Right cardiac atrium (tissue), 5 donors: ENCODE results near the gene GNL1. TPM values are rescaled to one million over a fixed set of nuclear protein-coding genes. Genes with fewer than 3 reads are reported as not detected.
"Not testable (repeated sequence)": the region's sequence is repeated elsewhere in the genome, so short reads cannot be mapped to it uniquely, and the experiment has no call there.

Source experiments
- ATAC-seq, 2 donors: fragments of 200-7000 bp; cut with Tn5 transposase; one replicate each; pipeline versions ENCODE4 v1.8.0 to v1.9.1; 2020; ENCODE audit warnings: moderate library complexity in 2 of 2, mild to moderate bottlenecking in 1 of 2
- DNase-seq, 3 donors: peaks; one replicate each; pipeline ENCODE4 v3.0.0-alpha.2; 2020
- H3K27ac ChIP-seq: one replicate; pipeline ENCODE4 v1.5.1; 2013; ENCODE audit warnings: mild to moderate bottlenecking, low read length, control low read depth, moderate library complexity
- H3K27me3 ChIP-seq: one replicate; pipeline ENCODE4 v1.6.1; 2013; ENCODE audit not compliant: control insufficient read depth, insufficient read depth
- H3K4me1 ChIP-seq: one replicate; pipeline ENCODE4 v1.6.1; 2013; ENCODE audit warnings: low read length; ENCODE audit not compliant: control insufficient read depth, insufficient read depth
- H3K4me3 ChIP-seq: one replicate; pipeline ENCODE4 v1.5.1; 2013; ENCODE audit warnings: low read length, control low read depth
- H3K9me3 ChIP-seq: one replicate; pipeline ENCODE4 v1.6.1; 2013; ENCODE audit warnings: low read length; ENCODE audit not compliant: control insufficient read depth
- WGBS: extraction: QIAGEN DNeasy Blood & Tissue Kit; methylation state at CpG from one replicate; pipeline ENCODE4 v1.1.7; 2013; 5-methylcytosine and 5-hydroxymethylcytosine counted together
- intact Hi-C, 4 donors: fragments of 100-400 bp; cut with DNase I; formaldehyde crosslinking; loops; one replicate each; pipeline versions ENCODE4 v1.11.0 to v1.14.0; 2022 to 2023
- polyA plus RNA-seq: library from polyadenylated mRNA; stranded (reverse); fragments of 200-250 nt; gene quantifications from one replicate; pipeline ENCODE4 v1.2.3, GENCODE V29; 2013
- total RNA-seq, 4 donors: library from RNA; stranded (reverse); fragmentation: NEBNext Ultra II Directional; extraction: Animal tissue kit (Norgen Biotek cat#: 25700); gene quantifications; one replicate each; pipeline ENCODE4 v1.2.1, GENCODE V29; 2021
- donor health status: healthy with polysubstance abuse.
- donor health status: DM: no; HTN: yes; CAD: no.
- donor health status: DM: no; HTN: no; CAD: no.
- donor health status: DM: no; HTN: yes; CAD: no; lungs with severe emphysema.
- donor health status: DM: yes; HTN: yes; CAD: no.

The GNL1 gene
- total and polyA plus RNA-seq, 5 donors = 22.7 to 33.7 (median 24.2) TPM

DNA sequence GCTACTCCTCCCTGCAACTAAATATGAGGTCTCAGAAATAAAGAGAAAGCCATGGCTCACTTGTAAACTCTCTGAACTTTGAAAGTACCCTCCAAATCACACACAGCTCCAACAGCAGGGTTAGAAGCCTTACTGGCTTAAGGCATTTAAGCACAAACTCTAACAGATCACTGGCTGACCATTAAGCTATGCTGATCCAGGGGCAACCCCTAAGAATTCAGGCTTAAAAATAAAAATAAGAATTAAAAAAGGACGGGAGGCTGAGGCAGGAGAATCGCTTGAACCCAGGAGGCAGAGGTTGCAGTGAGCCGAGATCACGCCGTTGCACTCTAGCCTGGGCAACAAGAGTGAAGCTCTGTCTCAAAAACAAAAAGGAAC, 45.1 kb downstream of the GNL1 start:
- 63% methylated on average over 5 of the region's 5 CpGs for WGBS
- intact Hi-C loops = no loop called here
- no peaks in the 10 kb centered on the region for H3K27me3 ChIP-seq
- H3K4me3 ChIP-seq = no peak overlapping the region
- no peak overlapping the region for H3K27ac ChIP-seq
- H3K9me3 ChIP-seq = no peaks in the 10 kb centered on the region
- no peaks in the 10 kb centered on the region for H3K4me1 ChIP-seq
- no peak for ATAC-seq
- no peak for DNase-seq

DNA sequence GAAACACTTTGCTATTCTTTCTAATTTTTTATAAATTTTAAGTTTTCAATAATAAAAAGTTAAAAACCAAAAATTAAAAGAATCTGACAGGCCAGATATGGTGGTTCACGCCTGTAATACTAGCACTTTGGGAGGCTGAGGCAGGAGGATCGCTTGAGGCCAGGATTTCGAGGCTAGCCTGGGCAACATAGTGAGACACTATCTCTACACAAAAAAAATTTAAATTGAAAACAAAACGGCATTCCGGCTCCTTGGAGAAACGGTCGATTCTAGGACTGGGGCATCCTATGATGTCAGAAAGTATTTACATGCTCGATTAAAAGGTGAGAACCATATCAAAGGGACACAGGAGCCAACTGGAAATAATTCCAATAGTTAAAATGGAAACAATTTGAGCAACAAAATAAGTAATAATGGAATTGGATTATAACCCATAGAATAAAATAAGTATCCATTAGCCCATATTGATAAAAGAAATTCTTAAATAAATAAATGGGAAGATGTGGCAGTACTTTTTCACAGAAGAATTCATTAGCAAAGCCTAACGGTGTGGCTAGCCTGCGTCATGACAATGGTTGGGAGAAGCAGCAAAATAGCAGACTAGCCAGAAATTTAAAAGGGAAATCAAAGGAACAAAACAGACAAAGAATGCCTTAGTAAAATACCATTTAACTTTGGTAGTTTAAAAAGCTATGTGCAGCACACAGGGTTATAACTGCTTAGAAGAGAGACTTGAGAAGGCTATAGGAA, 45.7 kb downstream of the GNL1 start:
- ATAC-seq (no peak), DNase-seq (no peak)
- 78% methylated on average over 10 of the region's 10 CpGs for WGBS
- Histone ChIP-seq H3K4me3 (no peak overlapping the region), H3K4me1 (no peaks in the 10 kb centered on the region), H3K9me3 (no peaks in the 10 kb centered on the region), H3K27me3 (no peaks in the 10 kb centered on the region), H3K27ac (no peak overlapping the region)
- intact Hi-C loops = no loop called here

DNA sequence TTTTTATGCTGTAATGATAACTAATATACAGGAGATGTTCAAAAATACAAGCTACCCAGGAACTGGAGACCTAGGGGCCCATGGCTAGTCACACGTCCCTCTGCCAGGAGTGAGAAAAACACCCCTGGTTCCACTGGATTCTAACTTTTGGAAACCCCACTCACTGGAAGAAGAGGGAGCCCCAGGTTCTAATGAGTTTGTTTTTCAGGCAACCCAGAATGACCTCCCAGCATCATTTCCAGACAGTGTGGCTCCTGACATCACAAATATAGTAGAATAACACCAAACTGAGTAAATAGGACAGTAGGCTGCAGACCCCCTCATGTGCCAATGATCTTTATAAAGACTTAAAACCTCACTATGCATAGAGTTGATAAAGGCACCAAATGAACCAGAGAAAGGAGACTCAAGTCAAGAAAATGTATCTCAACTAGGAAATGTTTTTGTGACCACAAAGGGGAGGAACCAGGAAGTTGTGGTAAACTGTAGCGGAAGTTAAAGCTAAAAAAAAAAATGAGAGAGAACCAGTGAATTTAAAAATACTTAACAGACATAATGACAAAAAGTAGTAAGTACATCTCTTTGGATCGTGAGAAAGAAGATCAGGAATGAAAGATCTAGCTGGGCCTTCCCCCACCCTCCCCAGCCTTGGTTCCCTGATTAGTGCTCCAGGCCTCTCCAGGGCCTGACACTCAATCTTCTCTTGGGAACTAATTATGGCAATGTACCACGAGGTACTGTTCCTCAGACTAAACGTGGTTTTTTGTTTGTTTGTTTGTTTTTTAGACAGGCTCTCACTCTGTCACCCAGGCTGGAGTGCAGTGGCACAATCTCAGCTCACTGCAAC, 47.2 kb downstream of the GNL1 start:
- peak overlapping the region; percentile 7 for H3K27ac ChIP-seq
- no peaks in the 10 kb centered on the region for H3K27me3 ChIP-seq
- DNase-seq = no peak
- H3K4me1 ChIP-seq = no peaks in the 10 kb centered on the region
- H3K4me3 ChIP-seq = no peak overlapping the region
- intact Hi-C loops = no loop called here
- no peaks in the 10 kb centered on the region for H3K9me3 ChIP-seq
- peak in 1 of 2 donors; percentile 32 for ATAC-seq
- 41% methylated on average over 5 of the region's 5 CpGs for WGBS

DNA sequence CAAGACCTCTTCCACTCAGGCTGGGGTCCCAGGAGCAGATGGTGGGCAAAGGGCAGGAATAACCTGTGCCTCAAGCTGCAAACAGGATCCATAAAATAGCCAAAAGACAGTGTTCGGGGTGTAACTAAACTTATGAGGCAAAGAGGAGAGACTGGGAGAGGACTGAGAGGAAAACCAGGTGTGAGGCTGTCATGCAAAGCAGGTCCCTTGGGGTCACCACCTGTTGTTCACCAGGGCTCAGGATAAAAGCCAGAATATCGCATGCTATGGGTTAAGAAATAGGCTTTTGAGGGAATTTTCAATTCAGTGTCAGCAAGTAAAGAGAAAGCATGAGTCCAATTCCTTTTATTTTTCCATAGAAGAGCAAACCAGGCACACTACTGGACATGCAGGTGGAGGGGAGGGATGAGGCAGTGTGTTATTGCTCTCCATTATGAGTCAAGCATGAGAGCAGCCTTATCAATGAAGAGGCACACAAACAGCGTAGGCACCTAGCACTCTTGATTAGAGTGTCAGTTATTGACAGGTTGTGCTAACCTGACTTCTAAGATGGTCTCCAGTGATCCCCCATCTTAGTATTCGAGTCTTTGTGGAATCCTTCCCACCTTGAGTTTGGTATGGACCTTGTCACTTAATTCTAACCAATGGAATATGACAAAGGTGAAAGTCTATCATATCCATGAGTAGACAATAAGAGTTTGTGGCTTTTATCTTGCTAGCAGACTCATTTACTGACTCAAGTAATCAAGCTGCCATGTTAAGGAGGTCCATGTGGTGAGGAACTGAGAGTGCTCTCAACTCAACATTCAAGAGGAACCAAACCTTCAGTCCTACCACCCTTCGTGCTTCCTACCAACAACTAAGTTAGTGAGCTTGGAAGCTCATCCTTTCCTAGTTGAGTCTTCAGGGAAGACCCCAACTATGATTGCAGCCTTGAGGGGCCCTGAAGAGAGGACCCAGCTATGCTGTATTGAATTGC, 48.2 kb downstream of the GNL1 start:
- DNase-seq (no peak), ATAC-seq (no peak)
- Histone ChIP-seq H3K27ac (no peak overlapping the region), H3K9me3 (no peaks in the 10 kb centered on the region), H3K27me3 (no peaks in the 10 kb centered on the region), H3K4me1 (no peaks in the 10 kb centered on the region), H3K4me3 (no peak overlapping the region)
- WGBS = 79% methylated on average over 5 of the region's 5 CpGs
- intact Hi-C loops = no loop called here

DNA sequence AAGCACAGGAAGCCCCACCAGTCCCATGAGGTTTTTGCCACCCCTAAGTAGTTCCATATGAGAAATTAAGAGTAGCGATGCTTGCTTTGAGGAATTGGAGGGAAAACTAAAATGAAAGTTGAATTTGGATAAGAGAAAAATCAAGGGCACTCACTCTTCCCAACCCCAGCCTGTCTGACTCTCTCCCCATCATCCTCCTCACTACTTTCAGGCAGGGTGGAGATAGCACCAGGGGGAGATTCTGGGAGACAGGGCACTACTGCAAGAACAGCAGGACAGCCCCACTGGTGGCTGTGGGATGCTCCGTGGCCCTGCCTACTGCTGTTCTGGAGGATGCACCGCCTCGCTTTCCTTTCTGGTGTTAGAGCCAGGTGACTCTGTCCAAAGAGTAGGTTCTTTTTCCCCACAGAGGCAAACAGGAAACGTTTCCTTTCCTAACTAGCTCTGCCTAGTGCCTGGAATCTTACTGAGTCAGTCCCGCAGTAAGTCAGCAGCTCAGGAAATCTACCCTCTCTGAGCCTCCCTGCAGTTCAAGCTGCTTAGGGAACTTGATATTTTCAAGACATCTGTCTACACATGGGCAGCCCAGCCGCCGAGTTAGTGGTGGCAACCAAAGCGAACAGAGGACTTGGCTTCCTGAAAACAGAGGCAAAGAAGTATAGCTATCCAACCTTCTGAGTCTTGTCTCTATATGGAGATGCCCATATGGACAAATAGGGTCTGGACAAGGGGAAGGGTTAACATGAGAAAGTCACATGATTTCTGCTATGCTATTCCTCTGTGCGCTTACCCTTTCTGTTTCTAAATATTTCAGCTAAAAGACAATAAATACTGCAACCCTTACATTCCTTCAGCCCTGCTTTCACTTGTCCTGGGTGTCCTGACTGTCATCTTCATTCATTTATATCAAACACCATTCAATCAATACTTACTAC, 55.6 kb downstream of the GNL1 start:
- no peak for DNase-seq

DNA sequence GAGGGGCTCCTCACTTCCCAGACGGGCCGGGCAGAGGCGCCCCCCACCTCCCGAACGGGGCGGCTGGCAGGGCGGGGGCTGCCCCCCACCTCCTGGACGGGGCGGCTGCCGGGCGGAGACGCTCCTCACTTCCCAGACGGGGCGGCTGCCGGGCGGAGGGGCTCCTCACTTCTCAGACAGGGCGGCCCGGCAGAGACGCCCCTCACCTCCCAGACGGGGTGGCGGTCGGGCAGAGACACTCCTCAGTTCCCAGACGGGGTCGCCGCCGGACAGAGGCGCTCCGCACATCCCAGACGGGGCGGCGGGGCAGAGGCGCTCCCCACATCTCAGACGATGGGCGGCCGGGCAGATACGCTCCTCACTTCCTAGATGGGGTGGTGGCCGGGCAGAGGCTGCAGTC, 57.6 kb downstream of the GNL1 start:
- H3K4me1 ChIP-seq, H3K9me3 ChIP-seq, DNase-seq, H3K27me3 ChIP-seq, intact Hi-C loops, ATAC-seq, H3K27ac ChIP-seq, H3K4me3 ChIP-seq: not testable (repeated sequence)
- WGBS = 94% methylated on average over 37 of the region's 37 CpGs

More for the DNA sequence above, 55.6 kb downstream of the GNL1 start:
- Histone ChIP-seq H3K27ac (peak overlapping the region; percentile 68), H3K4me3 (peak overlapping the region; percentile 15), H3K27me3 (no peaks in the 10 kb centered on the region), H3K9me3 (no peaks in the 10 kb centered on the region), H3K4me1 (no peaks in the 10 kb centered on the region)
- intact Hi-C loops = no loop called here
- peak; percentile 68 to 77 for ATAC-seq
- 43% methylated on average over 10 of the region's 10 CpGs for WGBS

DNA sequence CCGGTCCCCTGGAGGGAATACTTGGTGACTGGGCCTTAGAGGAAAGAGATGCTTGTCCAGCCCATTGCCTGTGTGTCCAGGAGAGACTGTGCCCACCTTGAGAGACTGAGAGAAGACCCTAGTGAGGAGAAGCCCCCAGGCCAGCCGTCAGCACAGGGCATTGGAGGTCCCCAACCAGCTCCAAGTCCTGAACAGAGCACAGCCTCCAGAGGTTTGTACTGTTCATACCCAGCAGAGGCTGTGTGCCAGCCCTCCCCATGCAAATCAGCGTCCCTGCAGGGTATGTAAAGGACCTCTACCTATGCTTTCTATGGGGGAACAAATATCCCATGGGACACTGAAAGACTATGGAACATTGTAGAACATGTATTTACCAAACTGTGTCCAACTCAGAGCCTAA, 58.6 kb downstream of the GNL1 start:
- no peaks in the 10 kb centered on the region for H3K27me3 ChIP-seq
- ATAC-seq (no peak), DNase-seq (no peak)
- intact Hi-C loops = no loop called here
- no peaks in the 10 kb centered on the region for H3K9me3 ChIP-seq
- H3K4me1 ChIP-seq = no peaks in the 10 kb centered on the region
- H3K4me3 ChIP-seq = no peak overlapping the region
- WGBS = 79% methylated on average over 3 of the region's 3 CpGs
- H3K27ac ChIP-seq = no peak overlapping the region

DNA sequence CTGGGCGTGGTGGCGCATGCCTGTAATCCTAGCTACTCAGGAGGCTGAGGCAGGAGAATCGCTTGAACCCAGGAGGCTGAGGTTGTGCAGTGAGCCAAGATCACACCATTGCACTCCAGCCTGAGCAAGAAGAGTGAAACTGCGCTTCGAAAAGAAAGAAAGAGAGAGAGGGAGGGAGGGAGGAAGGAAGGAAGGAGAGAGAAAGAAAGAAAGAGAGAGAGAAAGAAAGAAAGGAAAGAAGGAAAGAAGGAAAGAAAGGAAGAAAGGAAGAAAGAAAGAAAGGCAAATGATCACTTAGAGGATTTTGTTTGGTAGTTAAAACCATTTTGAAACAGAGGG, 59.1 kb downstream of the GNL1 start:
- H3K27me3 ChIP-seq, H3K4me3 ChIP-seq, DNase-seq, H3K27ac ChIP-seq, intact Hi-C loops, H3K9me3 ChIP-seq, ATAC-seq, H3K4me1 ChIP-seq: not testable (repeated sequence)
- WGBS = 93% methylated on average over 5 of the region's 5 CpGs

DNA sequence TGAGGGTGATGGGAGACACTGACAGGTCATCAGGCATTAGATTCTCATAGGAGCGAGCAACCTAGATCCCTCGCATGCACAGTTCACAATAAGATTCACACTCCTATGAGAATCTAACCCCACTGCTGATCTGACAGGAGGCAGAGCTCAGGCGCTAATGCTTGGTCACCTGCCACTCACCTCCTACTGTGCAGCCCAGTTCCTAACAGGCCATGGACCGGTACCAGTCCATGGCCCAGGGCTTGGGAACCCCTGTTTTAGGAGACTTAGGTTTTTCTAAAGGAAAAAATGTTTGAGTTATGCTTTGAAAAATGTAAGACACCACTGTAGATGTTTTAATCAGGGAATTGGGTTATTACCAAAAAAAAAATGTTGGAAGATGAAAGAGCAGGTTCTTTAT, 60.3 kb downstream of the GNL1 start:
- H3K4me3 ChIP-seq = no peak overlapping the region
- no peaks in the 10 kb centered on the region for H3K27me3 ChIP-seq
- ATAC-seq (no peak), DNase-seq (no peak)
- H3K4me1 ChIP-seq = no peaks in the 10 kb centered on the region
- no peaks in the 10 kb centered on the region for H3K9me3 ChIP-seq
- no peak overlapping the region for H3K27ac ChIP-seq
- WGBS = 89% methylated on average over 4 of the region's 4 CpGs
- intact Hi-C loops = no loop called here

DNA sequence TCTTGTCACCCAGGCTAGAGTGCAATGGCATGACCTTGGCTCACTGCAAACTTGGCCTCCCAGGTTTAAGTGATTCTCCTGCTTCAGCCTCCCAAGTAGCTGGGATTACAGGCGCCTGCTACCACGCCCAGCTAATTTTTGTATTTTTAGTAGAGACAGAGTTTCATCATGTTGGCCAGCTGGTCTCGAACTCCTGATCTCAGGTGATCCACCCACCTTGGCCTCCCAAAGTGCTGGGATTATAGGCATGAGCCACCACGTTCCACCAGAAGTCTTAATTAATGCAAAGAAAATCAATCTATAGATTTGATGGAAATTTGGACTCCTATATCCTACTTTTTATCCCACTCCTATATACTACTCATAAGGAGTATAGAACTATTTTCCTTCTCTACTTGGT, 61.2 kb downstream of the GNL1 start:
- H3K27me3 ChIP-seq, H3K4me3 ChIP-seq, DNase-seq, H3K4me1 ChIP-seq, H3K9me3 ChIP-seq, ATAC-seq, H3K27ac ChIP-seq, intact Hi-C loops: not testable (repeated sequence)
- WGBS = 82% methylated on average over 4 of the region's 4 CpGs
